Measurements from ENCODE around the gene TRPM8.

TRPM8 gene

GRCh38 chr2:233922471-233922870, 5.3 kb downstream of the TRPM8 start:
- peak; percentile 65 for DNase-seq (ENCODE audit: low read depth)
- no peak overlapping the region for H3K4me3 ChIP-seq (ENCODE audit: low read depth, low read length)
- TF ChIP-seq, protein P1, sequence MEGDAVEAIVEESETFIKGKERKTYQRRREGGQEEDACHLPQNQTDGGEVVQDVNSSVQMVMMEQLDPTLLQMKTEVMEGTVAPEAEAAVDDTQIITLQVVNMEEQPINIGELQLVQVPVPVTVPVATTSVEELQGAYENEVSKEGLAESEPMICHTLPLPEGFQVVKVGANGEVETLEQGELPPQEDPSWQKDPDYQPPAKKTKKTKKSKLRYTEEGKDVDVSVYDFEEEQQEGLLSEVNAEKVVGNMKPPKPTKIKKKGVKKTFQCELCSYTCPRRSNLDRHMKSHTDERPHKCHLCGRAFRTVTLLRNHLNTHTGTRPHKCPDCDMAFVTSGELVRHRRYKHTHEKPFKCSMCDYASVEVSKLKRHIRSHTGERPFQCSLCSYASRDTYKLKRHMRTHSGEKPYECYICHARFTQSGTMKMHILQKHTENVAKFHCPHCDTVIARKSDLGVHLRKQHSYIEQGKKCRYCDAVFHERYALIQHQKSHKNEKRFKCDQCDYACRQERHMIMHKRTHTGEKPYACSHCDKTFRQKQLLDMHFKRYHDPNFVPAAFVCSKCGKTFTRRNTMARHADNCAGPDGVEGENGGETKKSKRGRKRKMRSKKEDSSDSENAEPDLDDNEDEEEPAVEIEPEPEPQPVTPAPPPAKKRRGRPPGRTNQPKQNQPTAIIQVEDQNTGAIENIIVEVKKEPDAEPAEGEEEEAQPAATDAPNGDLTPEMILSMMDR (IDR thresholded peaks at IDR 0.05; ENCODE audit: control insufficient read depth, extremely low read depth, insufficient read depth), result no peak

GRCh38 chr2:233925402-233925801, 8.2 kb downstream of the TRPM8 start:
- no peak for DNase-seq (ENCODE audit: low read depth)
- H3K4me3 ChIP-seq (ENCODE audit: low read depth, low read length), result no peak overlapping the region
- TF ChIP-seq, protein P1 (IDR thresholded peaks at IDR 0.05; ENCODE audit: control insufficient read depth, extremely low read depth, insufficient read depth), result no peak

DNA sequence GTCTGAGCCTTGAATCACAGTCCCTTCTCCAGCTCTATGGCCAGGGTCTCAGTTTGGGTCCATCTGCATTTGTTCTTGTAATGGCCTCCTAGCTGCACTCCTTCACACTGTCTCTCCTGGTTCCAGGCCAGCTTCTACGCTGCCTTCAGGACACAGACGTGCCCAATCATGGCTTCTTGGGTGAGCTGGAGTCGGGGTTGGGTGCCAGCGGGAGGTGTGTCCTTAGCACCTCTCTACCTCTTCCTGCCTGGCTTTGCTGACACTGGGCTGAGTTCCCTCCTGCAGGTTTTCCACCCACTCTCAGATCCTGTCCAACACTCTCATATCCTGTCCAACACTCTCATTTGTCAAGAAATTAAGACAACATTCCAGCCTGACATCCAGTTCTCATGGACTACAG, 9.6 kb downstream of the TRPM8 start:
- DNase-seq (ENCODE audit: low read depth), result no peak
- H3K4me3 ChIP-seq (ENCODE audit: low read depth, low read length), result no peak overlapping the region
- TF ChIP-seq, protein P1 (IDR thresholded peaks at IDR 0.05; ENCODE audit: control insufficient read depth, extremely low read depth, insufficient read depth), result no peak

DNA sequence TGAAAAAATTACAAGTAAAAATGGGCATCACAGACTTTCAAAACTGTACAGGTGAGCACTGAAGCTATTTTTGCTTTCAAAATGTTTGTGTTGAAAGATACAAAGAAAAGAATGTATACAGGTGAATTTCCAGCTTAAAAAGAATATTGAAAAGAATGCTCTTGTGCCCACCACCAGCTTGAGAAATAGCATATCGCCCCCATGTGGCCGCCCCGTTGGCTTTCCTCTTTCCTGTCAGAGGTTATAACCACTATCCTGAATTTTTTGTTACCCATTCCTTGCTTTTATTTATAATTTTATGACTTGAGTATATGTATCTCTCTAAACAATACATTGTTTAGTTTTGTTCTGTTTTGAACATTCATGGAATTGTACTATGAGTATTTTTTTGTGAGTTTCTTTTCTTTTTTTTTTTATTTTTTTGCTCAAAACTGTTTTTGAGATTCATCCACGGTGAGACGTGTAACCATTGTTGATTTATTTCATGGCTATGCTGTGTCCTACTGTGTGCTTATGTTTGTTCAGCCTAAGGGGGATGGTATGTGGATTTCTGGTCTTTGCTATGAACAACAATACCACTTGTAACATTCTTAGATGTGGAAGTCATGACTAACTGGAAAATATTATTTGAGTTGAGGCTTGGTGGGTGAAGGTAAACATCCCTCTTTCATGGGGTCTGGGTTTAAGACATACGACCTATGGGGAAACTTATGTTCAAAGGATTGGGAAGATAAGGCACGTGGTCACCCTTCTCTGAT, 11.6 kb downstream of the TRPM8 start:
- H3K4me3 ChIP-seq (ENCODE audit: low read depth, low read length), result no peak overlapping the region
- DNase-seq (ENCODE audit: low read depth), result no peak
- TF ChIP-seq, protein P1 (IDR thresholded peaks at IDR 0.05; ENCODE audit: control insufficient read depth, extremely low read depth, insufficient read depth), result peak; percentile 57

DNA sequence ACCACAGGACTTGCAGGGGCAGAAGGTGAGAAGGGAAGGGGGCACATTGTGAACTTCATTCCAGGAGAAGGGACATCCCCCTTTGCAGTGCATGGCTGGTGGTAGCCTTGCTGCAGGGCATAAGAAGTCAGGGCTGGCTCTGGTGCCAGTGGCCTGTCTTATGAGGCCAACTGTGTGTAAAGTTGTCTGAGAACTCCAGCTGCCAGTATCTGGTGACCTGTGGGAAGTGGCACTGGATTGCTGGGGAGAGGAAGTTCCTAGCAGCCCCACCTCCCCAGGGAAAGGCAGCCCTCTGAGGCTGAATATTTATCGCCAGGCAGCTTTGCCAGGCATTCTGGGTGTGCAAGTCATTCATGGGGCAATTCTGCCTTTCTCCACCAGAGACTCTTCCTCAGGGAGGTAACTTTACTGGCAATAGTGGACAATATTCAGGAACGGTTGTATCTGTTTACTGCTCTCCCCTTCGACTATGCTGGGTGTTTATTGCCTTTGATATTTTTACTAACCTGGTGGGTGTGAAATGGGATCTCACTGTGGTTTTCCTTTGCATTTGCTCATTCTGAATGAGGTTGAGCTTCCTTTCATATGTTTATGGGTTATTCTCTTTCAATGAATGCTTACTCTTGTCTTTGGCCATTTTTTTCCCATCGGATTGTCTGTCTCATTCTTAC, 12.3 kb downstream of the TRPM8 start:
- TF ChIP-seq, protein P1 (IDR thresholded peaks at IDR 0.05; ENCODE audit: control insufficient read depth, extremely low read depth, insufficient read depth), result no peak
- DNase-seq (ENCODE audit: low read depth), result no peak

GRCh38 chr2:233934524-233934923, 17.4 kb downstream of the TRPM8 start:
- peak; percentile 70 for DNase-seq (ENCODE audit: low read depth)
- TF ChIP-seq, protein P1 (IDR thresholded peaks at IDR 0.05; ENCODE audit: control insufficient read depth, extremely low read depth, insufficient read depth), result no peak

More for the DNA sequence above, 12.3 kb downstream of the TRPM8 start:
- no peak overlapping the region for H3K4me3 ChIP-seq (ENCODE audit: low read depth, low read length)

More at GRCh38 chr2:233934524-233934923, 17.4 kb downstream of the TRPM8 start:
- H3K4me3 ChIP-seq (ENCODE audit: low read depth, low read length), result no peak overlapping the region

Data from LNCaP clone FGC (cell line).